Left kidney (tissue), 2 donors: ENCODE results near the gene JPH4. TPM values are rescaled to one million over a fixed set of nuclear protein-coding genes. Genes with fewer than 3 reads are reported as not detected.
A peak's percentile ranks its signal among the peaks of the same experiment; 100 is the strongest.

Experiments
- DNase-seq: peaks from one replicate; pipeline ENCODE4 v3.0.0-alpha.2; 2013
- polyA plus RNA-seq: library from polyadenylated mRNA; unstranded; fragments of 120-200 nt; gene quantifications from one replicate; pipeline ENCODE4 v1.2.1, GENCODE V29; 2013; ENCODE audit not compliant: insufficient read length

JPH4 gene
- polyA plus RNA-seq, 1 donor = 8.9 TPM

DNA sequence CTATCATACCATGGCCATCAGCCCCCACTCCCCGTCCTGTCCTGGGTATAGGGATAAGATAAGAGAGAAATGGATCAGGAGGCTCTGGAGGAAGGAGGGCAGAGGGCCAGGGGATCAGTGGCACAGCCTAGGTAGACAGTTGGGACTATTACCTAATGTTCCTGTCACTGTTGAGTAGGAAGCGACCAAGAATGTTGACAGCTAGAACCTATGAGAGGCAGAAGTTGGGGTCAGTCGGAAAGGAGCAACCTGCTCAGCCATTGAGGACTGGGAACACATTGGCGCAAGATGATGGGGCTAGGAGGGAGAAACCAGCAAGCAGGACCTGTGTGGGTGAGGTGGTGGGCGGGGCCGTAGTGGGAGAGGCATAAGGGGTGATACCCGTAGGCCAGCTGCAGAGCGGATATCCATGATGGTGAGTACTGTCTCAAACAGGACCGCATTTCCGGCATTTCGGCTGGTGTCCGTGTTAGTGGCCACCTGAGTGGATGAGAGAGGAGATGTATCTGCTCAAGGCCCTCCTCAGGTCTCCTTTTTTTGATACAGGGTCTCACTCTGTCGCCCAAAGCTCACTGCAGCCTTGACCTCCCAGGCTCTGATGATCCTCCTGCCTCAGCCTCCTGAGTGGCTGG, 14.3 kb downstream of the JPH4 start:
- DNase-seq = no peak

DNA sequence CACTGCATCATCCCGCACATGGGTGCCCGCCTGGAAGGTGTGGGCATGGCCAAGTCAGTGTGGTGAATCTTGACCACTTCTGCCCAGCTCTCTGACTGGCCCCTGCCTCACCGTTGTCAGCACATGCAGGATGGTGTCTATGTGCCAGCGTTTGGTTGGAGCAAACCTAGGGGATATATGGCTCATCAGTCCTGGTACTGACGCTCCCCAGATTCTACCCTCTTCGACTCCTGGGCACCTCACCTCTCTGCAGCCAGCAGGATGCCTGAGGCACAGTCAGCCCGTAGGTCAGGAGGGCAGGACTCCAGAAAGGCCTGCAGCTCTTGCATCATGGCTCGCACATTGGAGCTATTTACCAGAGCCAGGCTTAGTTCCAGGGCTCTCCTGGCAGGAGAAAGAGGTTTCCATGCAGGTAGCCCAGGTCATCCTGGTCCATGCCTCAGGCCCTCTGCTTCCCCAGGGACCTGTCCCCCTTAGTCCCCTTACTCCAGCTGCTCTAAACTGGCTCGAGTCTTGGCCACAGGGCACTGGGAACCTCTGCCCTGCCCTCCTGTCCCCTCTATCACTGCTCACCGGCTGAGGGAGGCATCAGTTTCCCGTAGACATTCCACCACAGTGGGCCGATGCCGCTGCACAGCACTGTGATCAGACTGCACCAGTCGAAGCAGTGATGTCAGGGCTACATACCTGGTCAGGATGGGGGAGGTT, 15.0 kb downstream of the JPH4 start:
- no peak for DNase-seq

DNA sequence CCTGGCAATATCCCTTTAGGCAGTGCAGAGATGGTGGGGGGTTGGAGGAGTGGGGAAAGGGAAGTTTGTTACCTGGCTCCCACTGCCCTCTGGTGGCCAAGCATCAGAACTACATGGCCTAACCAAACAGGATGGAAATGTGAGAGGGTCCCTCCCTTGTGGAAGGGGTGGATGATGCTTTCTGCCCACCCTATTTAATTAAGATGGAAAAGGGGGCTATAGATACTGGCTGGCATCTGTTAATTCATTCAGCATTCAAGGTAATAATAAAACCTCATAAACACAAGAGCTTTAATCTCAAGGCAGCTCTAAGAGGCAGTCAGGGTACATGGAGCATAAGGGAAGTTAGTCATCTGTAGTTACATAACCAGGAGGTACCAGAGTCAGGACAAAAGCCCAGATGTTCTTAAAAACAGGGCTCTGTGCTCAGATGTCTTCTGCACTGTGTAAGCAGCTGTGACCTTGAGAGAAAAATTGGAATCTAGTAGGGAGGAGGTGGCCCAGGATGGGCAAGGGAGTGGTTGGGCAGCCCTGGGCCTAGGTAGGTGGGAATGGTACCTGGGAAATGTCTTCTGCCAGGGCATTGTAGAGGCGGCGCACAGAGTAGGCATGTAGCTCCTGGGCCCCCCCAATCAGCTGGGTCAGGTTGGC, 15.6 kb downstream of the JPH4 start:
- DNase-seq = no peak

DNA sequence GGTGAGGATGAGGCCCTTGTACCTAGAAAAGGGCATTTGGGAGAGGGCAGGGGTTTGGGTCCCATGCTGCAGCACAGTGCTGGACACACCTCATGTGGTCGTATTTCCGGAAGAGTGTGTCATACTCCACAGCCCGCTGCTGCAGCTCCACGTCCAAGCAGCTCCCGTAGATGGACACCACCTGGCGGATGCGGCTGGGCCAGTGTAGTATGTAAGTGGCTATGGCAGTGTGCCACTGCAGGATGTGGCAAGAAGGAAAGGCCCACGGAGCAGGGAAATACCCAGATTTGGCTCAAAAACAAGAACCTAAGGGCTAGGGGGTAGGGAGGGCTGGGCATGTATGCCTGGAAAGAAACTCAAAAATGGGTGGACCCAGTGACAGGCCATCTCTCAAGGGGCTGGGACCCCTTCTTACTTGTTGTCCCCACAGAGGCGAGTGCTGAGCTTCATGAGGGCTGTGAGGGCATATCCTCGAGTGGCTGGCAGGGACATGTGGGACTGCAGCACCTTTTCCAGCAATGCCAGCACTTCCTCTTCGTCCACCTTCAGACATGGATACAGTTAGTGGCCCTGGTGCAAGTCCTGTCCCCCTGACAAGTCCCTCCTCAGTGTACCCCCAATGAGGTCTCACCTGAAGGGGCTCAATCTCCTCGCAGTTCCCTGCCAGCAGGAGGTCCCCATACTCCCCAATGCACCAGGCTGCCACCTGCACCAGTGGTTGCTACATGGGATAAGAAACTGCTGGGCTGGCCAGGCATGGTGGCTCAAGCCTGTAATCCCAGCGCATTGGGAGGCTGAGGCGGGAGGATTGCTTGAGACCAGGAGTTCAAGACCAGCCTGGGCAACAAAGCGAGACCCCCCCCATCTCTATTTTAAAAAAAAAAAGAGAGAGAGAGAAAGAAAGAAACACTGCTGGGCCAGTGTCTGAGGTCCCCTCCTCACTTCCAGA, 16.4 kb downstream of the JPH4 start:
- DNase-seq = no peak

DNA sequence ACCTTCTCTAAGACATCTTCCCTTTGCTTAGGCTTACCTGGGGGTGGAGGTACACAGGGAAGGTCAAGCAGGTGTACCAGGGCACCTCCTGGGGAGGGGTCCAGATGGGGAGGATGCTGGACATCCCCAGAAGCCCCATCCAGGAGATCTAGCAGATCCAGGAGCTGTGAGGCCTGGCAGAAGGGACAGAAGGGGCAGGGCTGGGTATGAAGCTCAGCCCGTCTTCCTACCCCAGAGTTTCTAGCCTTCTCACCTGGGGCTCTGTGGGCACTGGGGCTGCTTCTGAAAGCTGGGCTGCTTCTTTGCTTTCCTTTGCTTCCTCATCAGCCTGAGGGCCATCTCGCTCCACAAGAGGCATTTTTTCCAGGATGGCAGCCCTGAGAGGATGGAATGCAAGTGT, 17.3 kb downstream of the JPH4 start:
- no peak for DNase-seq

DNA sequence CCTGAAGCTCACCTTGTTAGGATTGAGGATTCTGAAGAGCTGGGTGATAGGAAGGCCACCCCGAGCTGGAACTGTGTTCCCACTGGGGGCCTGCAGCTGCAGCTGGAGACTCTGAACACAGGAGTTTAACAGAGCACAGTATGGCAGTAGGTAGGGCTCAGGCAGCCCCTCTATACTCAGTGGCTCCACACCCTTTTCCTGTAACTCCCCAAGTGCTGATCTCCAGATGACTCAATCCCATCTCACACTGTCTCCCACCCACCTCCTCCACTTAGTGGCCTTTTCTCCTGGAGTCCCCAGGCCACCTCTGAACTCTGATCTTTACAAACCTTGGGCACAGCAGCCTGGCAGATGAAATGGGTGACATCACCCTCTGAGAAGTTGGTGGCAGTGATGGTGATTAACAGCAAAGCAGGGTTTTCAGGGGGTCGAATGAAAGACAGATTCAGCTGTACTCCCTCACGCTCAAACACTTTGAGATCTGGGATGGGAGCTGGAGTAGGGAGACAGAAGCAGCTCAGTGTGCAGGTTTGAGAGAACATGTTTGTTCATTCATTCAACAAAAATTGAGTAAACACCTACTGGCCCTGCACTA, 18.6 kb downstream of the JPH4 start:
- no peak for DNase-seq

DNA sequence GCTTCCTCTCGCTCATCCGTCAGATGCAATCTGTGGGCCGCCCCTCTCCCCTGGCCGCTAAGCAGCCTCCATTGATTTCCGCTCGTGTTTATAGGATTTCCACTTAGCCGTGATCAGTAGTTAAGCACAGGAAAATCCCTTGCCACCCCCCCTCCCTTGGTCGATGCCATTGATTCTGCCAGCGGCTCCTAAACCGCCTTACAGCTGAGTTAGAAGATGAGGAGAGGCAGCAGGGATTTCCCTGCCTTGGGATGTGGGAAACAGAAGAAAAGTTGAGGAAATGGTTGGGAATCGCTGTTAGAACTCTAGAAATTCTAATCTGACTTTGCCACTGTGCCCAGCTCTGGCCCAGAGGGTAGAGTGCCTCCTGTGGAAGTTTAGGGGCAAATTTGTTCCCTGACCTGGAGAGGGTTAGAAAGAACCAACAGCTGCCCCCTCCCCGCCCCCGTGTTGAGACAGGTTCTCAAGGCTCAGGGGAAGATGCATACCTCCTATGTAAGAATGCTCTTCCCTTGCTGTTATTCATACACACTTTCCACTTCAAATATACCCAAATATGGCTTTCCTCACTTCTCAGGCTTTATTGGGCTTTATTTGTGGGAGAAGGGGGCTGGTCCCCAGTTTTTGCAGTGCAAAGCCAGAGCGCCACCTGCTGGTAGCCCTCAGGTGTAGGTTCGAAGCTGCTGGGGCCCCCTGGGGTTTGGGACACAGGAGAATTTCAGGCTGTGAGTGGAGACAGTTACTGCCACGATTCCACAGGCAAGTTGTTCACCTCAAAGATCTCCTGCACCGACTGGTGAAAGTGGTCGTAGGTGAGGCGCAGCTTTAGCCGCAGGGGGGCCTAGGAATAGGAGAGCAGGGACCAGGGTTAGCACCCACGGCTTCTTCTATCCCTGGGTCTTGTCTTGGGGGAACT, 19.3 kb downstream of the JPH4 start:
- no peak for DNase-seq

DNA sequence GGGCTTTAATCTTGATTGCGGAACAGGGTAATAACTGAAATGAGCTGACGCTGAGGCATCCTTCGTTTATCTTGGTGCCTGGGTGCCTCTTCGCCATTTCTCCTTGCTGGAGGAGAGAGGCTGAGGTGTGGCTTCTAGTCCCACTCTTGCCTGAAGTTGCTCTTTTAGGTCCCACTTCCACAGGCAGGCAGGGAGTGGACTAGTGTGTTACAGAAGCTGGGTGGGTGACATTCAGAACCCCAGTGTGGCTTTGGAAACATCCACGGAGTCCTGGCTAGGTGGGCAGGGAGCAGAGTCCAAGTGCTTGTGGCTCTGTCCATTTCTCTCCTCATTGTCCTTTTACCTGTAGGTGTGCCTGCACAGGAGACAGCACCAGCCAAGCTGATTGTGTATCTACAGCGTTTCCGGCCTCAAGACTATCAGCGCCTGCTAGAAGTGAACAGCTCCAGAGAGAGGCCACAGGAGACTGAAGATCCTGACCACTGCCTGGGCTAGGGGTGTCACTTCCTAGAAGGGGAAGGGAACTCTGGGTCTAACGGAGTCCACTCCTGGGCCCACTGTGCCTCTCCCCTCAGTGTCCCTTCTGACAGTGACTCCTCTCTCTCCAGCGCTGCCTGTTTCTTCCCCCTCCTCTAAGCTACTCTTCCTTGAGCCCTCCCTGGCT, 20.1 kb downstream of the JPH4 start:
- no peak for DNase-seq

DNA sequence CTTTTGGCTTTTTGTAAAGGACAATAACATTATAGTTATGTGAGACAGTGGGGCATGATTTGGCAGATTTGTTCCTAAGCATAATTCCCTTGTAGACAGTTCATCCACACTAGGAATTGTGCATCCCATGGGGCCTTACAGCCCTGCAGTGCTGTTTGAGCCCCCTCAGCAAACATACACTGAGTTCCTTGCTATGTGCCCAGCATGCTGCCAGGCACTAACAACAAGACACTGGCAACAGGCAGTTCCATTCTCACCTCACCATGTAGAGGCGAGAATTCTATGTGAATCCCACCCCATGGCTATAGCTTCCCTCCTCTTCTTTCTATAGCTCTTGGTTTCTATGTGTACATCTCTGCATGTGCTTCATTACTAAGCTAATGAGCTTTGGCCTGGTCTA, 20.6 kb downstream of the JPH4 start:
- DNase-seq = no peak

DNA sequence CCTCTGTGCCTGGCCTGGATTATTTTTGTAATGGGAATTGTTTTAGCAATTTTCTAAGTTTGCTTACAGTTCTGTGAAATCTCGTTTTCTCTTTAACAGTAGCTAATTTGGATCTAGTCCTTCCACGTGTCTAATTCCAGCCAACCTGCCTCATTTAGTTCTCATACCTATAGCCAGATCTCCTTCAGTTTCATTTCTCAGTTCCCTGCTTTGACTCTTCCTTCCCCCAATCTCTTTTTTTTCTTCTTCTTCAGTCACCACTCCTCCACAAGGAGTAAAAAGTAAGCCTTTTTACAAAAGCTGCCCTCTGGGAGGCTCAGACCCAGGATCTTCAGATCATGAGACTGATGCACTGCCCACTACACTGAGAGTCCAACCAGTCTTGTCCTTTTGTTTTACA, 21.1 kb downstream of the JPH4 start:
- DNase-seq = no peak

DNA sequence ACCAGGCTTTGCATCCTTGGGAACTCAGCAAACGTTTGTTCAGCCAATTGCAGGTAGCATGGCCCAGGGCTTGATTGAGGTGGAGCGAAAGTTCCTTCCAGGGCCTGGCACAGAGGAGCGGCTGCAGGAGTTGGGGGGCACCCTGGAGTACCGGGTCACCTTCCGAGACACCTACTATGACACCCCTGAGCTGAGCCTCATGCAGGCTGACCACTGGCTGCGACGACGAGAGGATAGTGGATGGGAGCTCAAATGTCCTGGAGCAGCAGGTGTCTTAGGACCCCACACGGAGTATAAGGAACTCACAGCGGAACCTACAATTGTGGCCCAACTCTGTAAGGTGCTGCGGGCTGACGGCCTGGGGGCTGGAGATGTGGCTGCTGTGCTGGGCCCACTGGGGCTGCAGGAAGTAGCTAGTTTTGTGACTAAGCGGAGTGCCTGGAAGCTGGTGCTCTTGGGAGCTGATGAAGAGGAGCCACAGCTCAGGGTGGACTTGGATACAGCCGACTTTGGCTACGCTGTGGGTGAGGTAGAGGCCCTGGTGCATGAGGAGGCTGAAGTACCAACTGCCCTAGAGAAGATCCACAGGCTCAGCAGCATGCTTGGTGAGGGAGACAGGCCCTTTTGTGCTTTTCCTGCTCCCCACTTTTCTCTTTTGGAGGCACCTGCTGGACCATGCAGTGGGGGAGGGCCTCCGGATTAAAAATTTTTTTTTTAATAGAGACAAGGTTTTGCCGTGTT, 21.7 kb downstream of the JPH4 start:
- no peak for DNase-seq

DNA sequence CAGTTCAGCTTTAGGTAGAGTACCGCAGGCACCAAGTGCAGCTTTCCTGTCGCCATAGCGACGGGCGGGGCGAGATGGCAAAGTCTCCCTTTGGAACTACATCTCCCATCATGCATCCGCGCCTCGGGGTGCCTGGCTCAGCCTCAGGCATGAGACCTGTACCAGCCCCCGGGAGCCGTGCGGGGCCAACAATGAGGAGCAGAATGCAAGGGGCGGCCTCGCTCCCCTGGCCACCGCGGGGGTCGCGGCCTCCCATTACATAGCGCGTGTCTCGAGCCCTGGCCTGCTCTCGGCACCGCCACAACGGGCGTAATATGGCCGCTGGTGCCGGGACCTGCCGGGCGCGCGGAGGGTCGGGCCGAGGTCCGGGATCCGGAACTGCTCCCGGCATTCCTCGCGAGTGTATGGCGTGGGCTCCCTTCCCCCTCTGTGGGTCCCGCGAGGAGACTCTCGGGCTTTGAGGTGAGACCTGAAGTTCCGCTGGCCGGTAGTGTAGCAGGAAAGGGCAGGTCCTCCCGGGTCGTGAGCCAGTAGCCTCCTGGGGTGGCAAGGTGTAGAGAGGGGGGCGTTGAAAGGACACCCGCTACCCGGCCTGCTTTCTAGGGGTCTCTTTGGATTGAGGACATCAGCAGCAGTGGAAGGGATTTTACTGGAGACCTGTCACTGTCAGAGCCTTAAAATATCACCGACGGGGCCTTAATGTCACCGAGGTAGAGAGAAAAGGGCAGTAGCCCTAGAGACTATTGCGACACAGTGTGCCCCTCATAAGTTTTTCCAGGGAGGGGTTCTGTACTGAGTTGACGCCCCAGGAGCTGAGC, 22.5 kb downstream of the JPH4 start, which contains the start of gene THTPA:
Gene THTPA (plus strand): TSS at position 390 of the 818 bp plus-strand sequence. CDS start 487 bp downstream, outside the sequence.
- peak; percentile 90 for DNase-seq

DNA sequence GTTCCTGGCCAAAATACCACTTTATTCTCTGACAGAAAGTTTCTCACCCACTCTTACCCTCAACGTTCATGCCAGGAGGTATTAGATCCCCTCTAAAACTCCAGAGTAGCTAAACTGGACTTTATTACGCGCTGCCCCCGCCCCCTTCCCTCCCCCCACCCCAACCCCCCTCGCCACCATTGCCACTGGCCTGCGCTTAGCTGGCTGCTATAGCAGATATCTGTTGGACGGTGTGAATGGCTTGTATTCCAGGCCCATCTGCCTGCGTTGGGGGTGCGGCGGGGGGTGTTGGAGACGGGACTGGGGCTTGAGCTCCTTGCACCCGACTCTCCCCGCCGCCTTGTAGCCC, 23.1 kb downstream of the JPH4 start:
- no peak for DNase-seq

DNA sequence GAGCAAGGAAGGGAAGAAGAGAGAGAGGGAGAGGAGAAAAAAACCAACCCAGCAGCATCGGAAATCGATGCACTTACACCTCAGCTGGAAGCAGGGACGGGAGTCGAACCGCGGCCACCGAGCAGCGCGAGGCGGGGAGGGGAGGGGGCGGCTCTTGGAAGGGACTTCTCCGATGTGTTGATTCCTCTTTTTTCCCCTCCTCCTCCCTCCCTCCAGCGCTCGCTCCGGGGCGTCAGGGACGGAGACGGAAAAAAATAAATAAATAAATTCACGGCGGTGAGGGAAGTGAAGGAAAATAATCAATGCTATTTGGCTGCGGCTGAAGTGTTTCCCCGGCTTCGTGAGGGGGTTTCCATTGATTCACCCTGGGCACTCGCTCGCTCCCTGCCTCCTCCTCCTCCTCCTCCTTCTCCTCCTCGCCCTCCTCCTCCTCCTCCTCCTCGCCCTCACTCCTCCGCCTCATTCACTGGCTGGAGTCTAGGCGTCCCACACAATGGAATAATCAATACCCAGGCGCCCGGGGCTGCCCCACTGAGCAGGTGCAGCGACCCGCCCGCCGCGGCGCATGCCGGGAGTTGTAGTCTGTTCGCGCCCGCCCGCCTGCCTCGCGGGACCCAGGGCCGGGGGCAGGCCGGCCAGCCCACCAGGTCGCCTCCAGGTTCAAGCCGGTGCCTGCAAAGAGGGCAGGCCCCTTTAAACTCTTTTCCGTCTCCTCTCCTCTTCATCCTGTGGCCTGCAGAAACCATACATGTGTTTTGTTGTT, 27.1 kb downstream of the JPH4 start, which contains the start of gene ZFHX2:
Gene ZFHX2 (minus strand): TSS at position 500 of the 763 bp plus-strand sequence. CDS start 16,440 bp downstream, outside the sequence.
- no peak for DNase-seq

DNA sequence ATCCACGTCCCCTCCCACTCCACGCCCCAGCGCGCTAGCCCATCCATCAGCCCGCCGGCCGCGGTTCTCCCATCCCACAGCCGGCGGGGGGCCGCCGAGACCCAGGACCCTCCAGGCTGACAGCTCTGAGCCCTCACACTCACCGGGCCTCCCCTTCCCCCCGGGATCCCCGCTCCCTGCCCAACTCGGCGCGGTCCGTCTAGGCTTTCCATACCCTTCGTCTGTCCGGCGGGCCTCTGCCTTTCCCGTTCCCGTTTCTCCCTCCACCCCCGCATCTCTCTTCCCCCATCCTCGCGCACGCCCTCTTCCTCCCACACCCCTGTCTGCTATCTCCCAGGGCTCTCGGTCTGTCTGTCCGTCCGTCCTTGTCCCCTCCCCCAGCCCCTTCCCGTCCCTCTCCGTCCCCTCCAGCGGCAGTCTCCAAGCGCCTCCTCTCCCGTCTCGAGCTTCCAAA, 27.8 kb downstream of the JPH4 start:
- no peak for DNase-seq

DNA sequence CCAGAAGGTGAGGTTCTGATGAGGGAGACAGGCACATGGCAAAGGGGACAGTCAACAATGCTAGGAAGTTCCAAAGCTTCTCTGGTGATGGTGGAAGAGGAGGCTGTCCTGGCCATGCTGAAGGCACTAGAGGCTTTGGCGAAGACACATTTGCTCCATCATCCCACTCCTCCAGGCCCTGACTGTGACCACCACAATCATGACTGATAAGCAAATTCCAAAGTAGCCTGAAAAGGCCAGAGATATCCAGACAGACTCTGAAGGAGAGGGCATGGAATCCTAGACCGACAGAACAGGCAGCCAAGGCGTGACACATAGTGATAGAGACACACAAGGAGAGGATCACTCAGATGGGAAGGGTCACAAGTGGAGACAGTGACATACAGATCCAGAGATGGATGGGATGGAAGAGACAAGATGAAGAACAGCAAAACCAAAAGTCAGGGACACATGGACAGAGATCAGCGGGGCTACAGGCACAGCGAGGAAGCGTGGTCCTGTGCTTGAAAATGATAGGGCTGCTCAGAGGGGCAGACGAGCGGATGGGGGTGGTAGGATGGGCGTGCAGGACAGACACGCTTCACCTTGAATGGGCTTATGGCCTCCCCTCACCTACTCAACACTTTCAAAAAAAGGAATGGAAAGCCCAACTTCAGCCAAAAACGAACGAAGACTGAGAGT, 28.3 kb downstream of the JPH4 start:
- DNase-seq = no peak
